ENCODE measurements around the gene HSF5.

DNA sequence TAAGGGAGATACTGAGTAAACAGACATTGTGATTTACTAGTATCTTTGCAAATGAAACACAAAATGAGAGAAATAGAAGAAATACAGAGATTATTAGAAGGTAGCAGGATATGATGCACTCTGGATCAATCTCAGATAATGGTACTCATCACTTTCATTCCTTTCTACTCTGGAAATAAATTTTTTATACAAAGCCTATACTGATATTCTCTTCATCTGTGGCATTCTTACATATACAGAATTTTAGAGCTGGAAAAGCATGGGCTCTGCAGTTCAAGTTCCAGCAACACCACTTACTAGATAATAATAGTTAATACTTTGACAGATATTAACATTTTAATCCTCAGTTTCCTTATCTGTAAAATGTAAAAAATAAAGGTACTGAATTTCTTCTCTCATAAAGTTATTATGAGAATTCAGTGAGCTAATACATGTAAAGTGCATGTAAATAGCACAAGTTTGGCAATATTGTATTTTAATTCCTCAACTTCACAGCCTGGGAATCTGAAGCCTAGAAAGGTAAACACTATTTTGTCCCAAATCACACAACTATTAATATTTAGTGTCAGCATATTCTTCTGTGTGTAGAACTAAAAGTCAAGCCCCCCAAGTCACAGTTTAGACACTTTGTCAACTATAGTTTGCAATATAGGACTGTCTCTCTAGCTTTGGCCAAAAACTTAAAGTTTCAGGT, 77.3 kb downstream of the HSF5 start:
- TF ChIP-seq, protein P1, sequence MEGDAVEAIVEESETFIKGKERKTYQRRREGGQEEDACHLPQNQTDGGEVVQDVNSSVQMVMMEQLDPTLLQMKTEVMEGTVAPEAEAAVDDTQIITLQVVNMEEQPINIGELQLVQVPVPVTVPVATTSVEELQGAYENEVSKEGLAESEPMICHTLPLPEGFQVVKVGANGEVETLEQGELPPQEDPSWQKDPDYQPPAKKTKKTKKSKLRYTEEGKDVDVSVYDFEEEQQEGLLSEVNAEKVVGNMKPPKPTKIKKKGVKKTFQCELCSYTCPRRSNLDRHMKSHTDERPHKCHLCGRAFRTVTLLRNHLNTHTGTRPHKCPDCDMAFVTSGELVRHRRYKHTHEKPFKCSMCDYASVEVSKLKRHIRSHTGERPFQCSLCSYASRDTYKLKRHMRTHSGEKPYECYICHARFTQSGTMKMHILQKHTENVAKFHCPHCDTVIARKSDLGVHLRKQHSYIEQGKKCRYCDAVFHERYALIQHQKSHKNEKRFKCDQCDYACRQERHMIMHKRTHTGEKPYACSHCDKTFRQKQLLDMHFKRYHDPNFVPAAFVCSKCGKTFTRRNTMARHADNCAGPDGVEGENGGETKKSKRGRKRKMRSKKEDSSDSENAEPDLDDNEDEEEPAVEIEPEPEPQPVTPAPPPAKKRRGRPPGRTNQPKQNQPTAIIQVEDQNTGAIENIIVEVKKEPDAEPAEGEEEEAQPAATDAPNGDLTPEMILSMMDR (IDR thresholded peaks at IDR 0.05 in 2 of 3, conservative IDR thresholded peaks at IDR 0.05 in 1 of 3; ENCODE audit: borderline replicate concordance in 1 of 3, insufficient read depth in 1 of 3, low read depth in 2 of 3, low read length in 2 of 3) = no peak
- no peak for TF ChIP-seq ZFX (IDR thresholded peaks at IDR 0.05)
- TF ChIP-seq, protein P2, sequence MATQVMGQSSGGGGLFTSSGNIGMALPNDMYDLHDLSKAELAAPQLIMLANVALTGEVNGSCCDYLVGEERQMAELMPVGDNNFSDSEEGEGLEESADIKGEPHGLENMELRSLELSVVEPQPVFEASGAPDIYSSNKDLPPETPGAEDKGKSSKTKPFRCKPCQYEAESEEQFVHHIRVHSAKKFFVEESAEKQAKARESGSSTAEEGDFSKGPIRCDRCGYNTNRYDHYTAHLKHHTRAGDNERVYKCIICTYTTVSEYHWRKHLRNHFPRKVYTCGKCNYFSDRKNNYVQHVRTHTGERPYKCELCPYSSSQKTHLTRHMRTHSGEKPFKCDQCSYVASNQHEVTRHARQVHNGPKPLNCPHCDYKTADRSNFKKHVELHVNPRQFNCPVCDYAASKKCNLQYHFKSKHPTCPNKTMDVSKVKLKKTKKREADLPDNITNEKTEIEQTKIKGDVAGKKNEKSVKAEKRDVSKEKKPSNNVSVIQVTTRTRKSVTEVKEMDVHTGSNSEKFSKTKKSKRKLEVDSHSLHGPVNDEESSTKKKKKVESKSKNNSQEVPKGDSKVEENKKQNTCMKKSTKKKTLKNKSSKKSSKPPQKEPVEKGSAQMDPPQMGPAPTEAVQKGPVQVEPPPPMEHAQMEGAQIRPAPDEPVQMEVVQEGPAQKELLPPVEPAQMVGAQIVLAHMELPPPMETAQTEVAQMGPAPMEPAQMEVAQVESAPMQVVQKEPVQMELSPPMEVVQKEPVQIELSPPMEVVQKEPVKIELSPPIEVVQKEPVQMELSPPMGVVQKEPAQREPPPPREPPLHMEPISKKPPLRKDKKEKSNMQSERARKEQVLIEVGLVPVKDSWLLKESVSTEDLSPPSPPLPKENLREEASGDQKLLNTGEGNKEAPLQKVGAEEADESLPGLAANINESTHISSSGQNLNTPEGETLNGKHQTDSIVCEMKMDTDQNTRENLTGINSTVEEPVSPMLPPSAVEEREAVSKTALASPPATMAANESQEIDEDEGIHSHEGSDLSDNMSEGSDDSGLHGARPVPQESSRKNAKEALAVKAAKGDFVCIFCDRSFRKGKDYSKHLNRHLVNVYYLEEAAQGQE (IDR thresholded peaks at IDR 0.05; ENCODE audit: low read depth) = no peak
- TF ChIP-seq, protein P3, sequence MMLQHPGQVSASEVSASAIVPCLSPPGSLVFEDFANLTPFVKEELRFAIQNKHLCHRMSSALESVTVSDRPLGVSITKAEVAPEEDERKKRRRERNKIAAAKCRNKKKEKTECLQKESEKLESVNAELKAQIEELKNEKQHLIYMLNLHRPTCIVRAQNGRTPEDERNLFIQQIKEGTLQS (IDR thresholded peaks at IDR 0.05) = no peak
- TF ChIP-seq JUND (IDR thresholded peaks at IDR 0.05) = no peak
- no peak for TF ChIP-seq POLR2A (IDR thresholded peaks at IDR 0.05; ENCODE audit: borderline replicate concordance, extremely low read depth, insufficient read depth, insufficient read length)
- no peak for TF ChIP-seq POLR2AphosphoS5 (IDR thresholded peaks at IDR 0.05; ENCODE audit: low read depth, low read length)
